K562 (cell line): ENCODE data around the gene GNAI2. TPM values are rescaled to one million over a fixed set of nuclear protein-coding genes. Genes with fewer than 3 reads are reported as not detected.

ENCODE experiments used
- ATAC-seq: fragments of 200-7000 bp; cut with Tn5 transposase; 3 replicates; pipeline ENCODE4 v1.9.1; 2020; ENCODE audit warnings: moderate library complexity
- BruUV-seq: library from RNA; stranded (reverse); fragments of 400-500 nt; replicated peaks from 2 replicates; lab custom pipeline; 2021; lab: Mats Ljungman, UMichigan
- CTCF ChIA-PET: fragments of 300-600 bp; formaldehyde crosslinking; extraction: SDS; loops from one replicate; lab custom pipeline; 2021; ENCODE audit warnings: low intra/inter-chr PET ratio; lab: Yijun Ruan, JAX
- POLR2A ChIA-PET: fragments of 300-600, 350-650 bp; sonication (Branson Sonifier 250); formaldehyde crosslinking; extraction: SDS; loops from one replicate; lab custom pipeline; 2021; ENCODE audit warnings: antibody characterized with exemption, inconsistent platforms; lab: Yijun Ruan, JAX
- DNase-seq, 4 experiments: peaks; one replicate each; pipeline versions ENCODE4 v3.0.0 to v3.0.0-alpha.2; 2011 to 2018; ENCODE audit warnings: low spot score in 3 of 4, mixed read lengths in 3 of 4; ENCODE audit errors: extremely low read depth in 1 of 4
- FAIRE-seq: peaks from 2 replicates; lab custom pipeline; 2011; peaks lifted over from hg19 to GRCh38; lab: Jason Lieb, UNC
- H2AFZ ChIP-seq: 2 replicates; pipeline ENCODE4 v1.6.0; 2011; ENCODE audit warnings: low read depth, low read length, control low read depth, inconsistent platforms
- H3K27ac ChIP-seq: fragments of 200-600 bp; 3 replicates; pipeline ENCODE4 v1.8.0; 2011; ENCODE audit warnings: low read depth, mild to moderate bottlenecking, control low read depth, inconsistent platforms, low read length, moderate library complexity, mixed read lengths; ENCODE audit errors: extremely low read depth
- H3K27me3 ChIP-seq, 2 experiments: fragments of 300-600 bp in 1 of 2; 2 replicates in 1 of 2; 3 replicates in 1 of 2; pipeline versions ENCODE4 v1.6.0 to v1.8.0; 2011; ENCODE audit warnings: inconsistent platforms in 2 of 2, low read length in 2 of 2, mild to moderate bottlenecking in 1 of 2, mixed read lengths in 1 of 2, moderate library complexity in 1 of 2; ENCODE audit not compliant: control insufficient read depth in 2 of 2, insufficient read depth in 2 of 2
- H3K36me3 ChIP-seq: fragments of 300-600 bp; 3 replicates; pipeline ENCODE4 v1.8.0; 2011; ENCODE audit warnings: mild to moderate bottlenecking, low read length, inconsistent platforms; ENCODE audit not compliant: control insufficient read depth, insufficient read depth
- H3K4me1 ChIP-seq, 2 experiments: fragments of 200-600 bp in 1 of 2; replicated peaks in 1 of 2; 2 replicates in 1 of 2; 3 replicates in 1 of 2; pipeline versions ENCODE4 v1.5.1 to v1.8.0; 2011; ENCODE audit warnings: inconsistent platforms in 2 of 2, low read length in 2 of 2, mild to moderate bottlenecking in 1 of 2, mixed read lengths in 1 of 2, moderate library complexity in 1 of 2; ENCODE audit not compliant: control insufficient read depth in 2 of 2, insufficient read depth in 2 of 2
- H3K4me2 ChIP-seq: 2 replicates; pipeline ENCODE4 v1.6.1; 2011; ENCODE audit warnings: low read length, control low read depth, inconsistent platforms, mixed read lengths; ENCODE audit not compliant: insufficient read depth
- H3K4me3 ChIP-seq: fragments of 200-600 bp; sonication (generic), shearing (Covaris generic); 2 replicates; pipeline ENCODE4 v1.5.1; 2016; ENCODE audit warnings: control low read depth, inconsistent platforms
- H3K79me2 ChIP-seq: fragments of 200-600 bp; 3 replicates; pipeline ENCODE4 v1.8.0; 2011; ENCODE audit warnings: low read length, inconsistent platforms; ENCODE audit not compliant: control insufficient read depth, insufficient read depth
- H3K9ac ChIP-seq, 2 experiments: 2 replicates each; pipeline versions ENCODE4 v1.6.0 to v1.6.1; 2011; ENCODE audit warnings: low read depth in 2 of 2, low read length in 2 of 2, control low read depth in 1 of 2, inconsistent platforms in 1 of 2, mild to moderate bottlenecking in 1 of 2, mixed read lengths in 1 of 2; ENCODE audit not compliant: insufficient read depth in 1 of 2
- H3K9me1 ChIP-seq: one replicate; pipeline ENCODE4 v1.6.0; 2011; ENCODE audit warnings: inconsistent platforms, mild to moderate bottlenecking, low read length, moderate library complexity; ENCODE audit not compliant: control insufficient read depth, insufficient read depth
- H3K9me3 ChIP-seq: replicated peaks from 2 replicates; pipeline ENCODE4 v1.5.1; 2011; ENCODE audit warnings: low read depth, low read length, inconsistent platforms; ENCODE audit not compliant: control insufficient read depth, insufficient read depth
- H4K20me1 ChIP-seq: replicated peaks from 2 replicates; pipeline ENCODE4 v1.6.1; 2011; ENCODE audit warnings: low read length, inconsistent platforms, mixed read lengths; ENCODE audit not compliant: control insufficient read depth, insufficient read depth
- CBFA2T2 ChIP-seq: fragments of 450-650 bp; conservative IDR thresholded peaks from 2 replicates; pipeline ENCODE4 v1.6.1; 2017; ENCODE audit warnings: mild to moderate bottlenecking
- CUX1 ChIP-seq: fragments of 200-800 bp; sonication (Bioruptor generic); IDR thresholded peaks from 2 replicates; pipeline ENCODE4 v1.6.1; 2016; ENCODE audit warnings: missing genetic modification characterization, missing compliant biosample characterization
- SRF ChIP-seq, 2 experiments: fragments of 250-450, 450-650 bp in 1 of 2; sonication (Bioruptor Pico) in 1 of 2; sonication (generic) in 1 of 2; formaldehyde crosslinking; IDR thresholded peaks; 2 replicates each; pipeline versions ENCODE4 v1.5.0 to v1.5.1; 2020 to 2022; ENCODE audit warnings: mild to moderate bottlenecking in 1 of 2, missing genetic modification reagents in 1 of 2
- ZBTB33 ChIP-seq: sonication (generic); formaldehyde crosslinking; IDR thresholded peaks from 2 replicates; pipeline ENCODE4 v1.8.1; 2023; ENCODE audit warnings: mild to moderate bottlenecking, missing genetic modification reagents
- ZNF445 ChIP-seq: fragments of 250-450 bp; sonication (Bioruptor Pico); IDR thresholded peaks from 2 replicates; pipeline ENCODE4 v1.4.0; 2020; ENCODE audit warnings: low read depth, mild to moderate bottlenecking, moderate library complexity
- WGBS: fragments of 100-300 bp; shearing (Covaris generic); methylation state at CpG from one replicate; pipeline ENCODE4 v1.1.6; 2016; ENCODE audit warnings: low coverage, mixed read lengths; ENCODE audit not compliant: insufficient coverage; ENCODE audit errors: missing lambda C conversion rate; 5-methylcytosine and 5-hydroxymethylcytosine counted together
- in situ Hi-C: fragments of 300-500 bp; cut with MboI; formaldehyde crosslinking; loops from 4 replicates; pipeline ENCODE4 v1.15.0; 2018; ENCODE audit warnings: inconsistent platforms, mixed read lengths
- intact Hi-C: fragments of 100-400 bp; cut with micrococcal nuclease; formaldehyde crosslinking; loops from 2 replicates; pipeline ENCODE4 v1.14.2; 2022
- polyA plus RNA-seq, 8 experiments: library from polyadenylated mRNA; depleted of rRNA in 4 of 8; stranded (reverse) in 5 of 8; unstranded in 3 of 8; fragments of >200 nt; fragmentation: Nextera tagmentation in 2 of 8; fragmentation: Illumina TruSeq in 1 of 8; extraction: Ambion mirVana in 2 of 8; extraction: Trizol in 1 of 8; gene quantifications; 2 replicates each; pipeline versions ENCODE4 v1.2.1 to v1.2.3, GENCODE V29; 2011 to 2014; ENCODE audit warnings: inconsistent platforms in 1 of 8, missing spikeins in 1 of 8
- total RNA-seq, 7 experiments: library from RNA; depleted of rRNA in 6 of 7; stranded (reverse); fragments of >200 nt in 6 of 7; fragmentation: Illumina TruSeq in 2 of 7; extraction: Trizol in 2 of 7; gene quantifications; 2 replicates each; pipeline versions ENCODE4 v1.2.1 to v1.2.3, GENCODE V29; 2011 to 2021; ENCODE audit warnings: low replicate concordance in 1 of 7

Gene GNAI2
- total and polyA plus RNA-seq, 9 of the 15 experiments (the other 6 are each of a cell fraction or from before 2014, with no cell fraction given) = 1.1 to 72.2 (median 42.7) TPM

- DNase-seq = no peak
- H2AFZ ChIP-seq = no peak overlapping the region
- H3K27ac ChIP-seq = no peak overlapping the region
- H3K9me1 ChIP-seq = no peaks in the 10 kb centered on the region
- H3K36me3 ChIP-seq = no peaks in the 10 kb centered on the region
- ATAC-seq = no peak
- FAIRE-seq = no peak
- intact Hi-C loops (loop anchor here (5.0 kb wide), 1 partner anchor 148 kb away; no protein-coding TSS in a partner anchor), in situ Hi-C loops (loop anchor here (5.0 kb wide), 2 partner anchors 43 to 78 kb away; partner anchors contain the start of gene GNAT1)
- no peaks in the 10 kb centered on the region for H3K9me3 ChIP-seq
- no peak overlapping the region for H3K4me2 ChIP-seq
- ChIA-PET POLR2A (interaction anchor here (0.6 to 1.1 kb wide), 4 partner anchors 35 to 105 kb away, joined by 3 to 4 read pairs (median 4); partner anchors contain the start of gene GNAI2), CTCF (interaction anchor here (1.2 to 4.1 kb wide), 2 partner anchors 44 to 76 kb away, joined by 4 to 37 read pairs; no protein-coding TSS in a partner anchor)
- H3K79me2 ChIP-seq = no peaks in the 10 kb centered on the region
- no peaks in the 10 kb centered on the region for H3K27me3 ChIP-seq
- H4K20me1 ChIP-seq = no peaks in the 10 kb centered on the region; the same call in 1 of the 2 replicates
- peaks cover 4 to 65% of the 10 kb centered on the region in 2 experiments; a peak in 3 of 5 replicates for H3K4me1 ChIP-seq
- no peak overlapping the region for H3K4me3 ChIP-seq
- WGBS = 48% methylated on average over 14 of the region's 19 CpGs
- TF ChIP-seq CUX1 (CRISPR knock-in tag) (no peak), ZNF445 (CRISPR knock-in tag) (no peak), CBFA2T2 (no peak), ZBTB33 (no peak), SRF (CRISPR knock-in tag; IDR thresholded peaks at IDR 0.05) (no peak)
- peak overlapping the region in 1 of 2 experiments; percentile 48; a peak in 2 of 4 replicates for H3K9ac ChIP-seq
- no TSS peak for BruUV-seq
Measured at GRCh38 chr3:50270422-50271224, 34.6 kb downstream of the GNAI2 start.
